Loucy (cell line): ENCODE data around the gene CAPN3.

ENCODE experiments used
- H2AFZ ChIP-seq: fragments of 200-600 bp; sonication (generic); 2 replicates; pipeline ENCODE4 v1.6.0; 2016; ENCODE audit warnings: antibody characterized with exemption, mild to moderate bottlenecking, low read length, moderate library complexity
- H3F3A ChIP-seq: fragments of 200-600 bp; 2 replicates; pipeline ENCODE4 v1.6.0; 2016; ENCODE audit warnings: antibody characterized with exemption, low read depth, mild to moderate bottlenecking
- H3K27me3 ChIP-seq: fragments of 200-600 bp; sonication (generic); 2 replicates; pipeline ENCODE4 v1.6.1; 2014; ENCODE audit warnings: low read length, mild to moderate bottlenecking; ENCODE audit not compliant: insufficient read depth, poor library complexity, severe bottlenecking
- H3K36me3 ChIP-seq: fragments of 200-600 bp; sonication (generic); 2 replicates; pipeline ENCODE4 v1.6.1; 2016; ENCODE audit warnings: low read length; ENCODE audit not compliant: insufficient read depth
- H3K4me1 ChIP-seq: fragments of 200-600 bp; sonication (generic); 2 replicates; pipeline ENCODE4 v1.5.1; 2014; ENCODE audit warnings: low read length, mild to moderate bottlenecking; ENCODE audit not compliant: insufficient read depth, poor library complexity, severe bottlenecking
- H3K4me2 ChIP-seq: fragments of 200-600 bp; sonication (generic); 2 replicates; pipeline ENCODE4 v1.6.0; 2014; ENCODE audit warnings: antibody characterized with exemption, low read length, low read depth, mild to moderate bottlenecking; ENCODE audit not compliant: poor library complexity, severe bottlenecking
- H3K4me3 ChIP-seq: fragments of 200-600 bp; sonication (generic); 2 replicates; pipeline ENCODE4 v1.5.1; 2014; ENCODE audit warnings: low read length, mild to moderate bottlenecking, mixed read lengths; ENCODE audit not compliant: poor library complexity, severe bottlenecking
- H3K79me2 ChIP-seq: fragments of 200-600 bp; sonication (generic); 2 replicates; pipeline ENCODE4 v1.6.1; 2014; ENCODE audit warnings: low read length; ENCODE audit not compliant: insufficient read depth
- H3K9ac ChIP-seq: fragments of 200-600 bp; sonication (generic); 2 replicates; pipeline ENCODE4 v1.6.0; 2014; ENCODE audit warnings: mild to moderate bottlenecking, low read depth, low read length, moderate library complexity; ENCODE audit not compliant: poor library complexity, severe bottlenecking
- H3K9me2 ChIP-seq: fragments of 200-600 bp; sonication (generic); replicated peaks from 2 replicates; pipeline ENCODE4 v1.6.1; 2016; ENCODE audit warnings: low read depth, low read length, mixed read lengths
- H3K9me3 ChIP-seq: fragments of 200-600 bp; sonication (generic); 2 replicates; pipeline ENCODE4 v1.6.1; 2014; ENCODE audit warnings: mild to moderate bottlenecking, antibody characterized with exemption, low read length, low read depth; ENCODE audit not compliant: insufficient read depth
- H4K20me1 ChIP-seq: fragments of 200-600 bp; sonication (generic); 2 replicates; pipeline ENCODE4 v1.6.0; 2014; ENCODE audit warnings: antibody characterized with exemption, low read length, mild to moderate bottlenecking; ENCODE audit not compliant: insufficient read depth, poor library complexity, severe bottlenecking
- EZH2phosphoT487 ChIP-seq: fragments of 200-600 bp; IDR thresholded peaks from 2 replicates; pipeline ENCODE4 v1.6.1; 2018; ENCODE audit warnings: antibody characterized with exemption, mild to moderate bottlenecking, moderate library complexity, borderline replicate concordance
- TF ChIP-seq, protein P1 (sequence below): fragments of 200-600 bp; sonication (generic); conservative IDR thresholded peaks from 2 replicates; pipeline ENCODE4 v1.5.1; 2014; ENCODE audit warnings: mild to moderate bottlenecking, antibody characterized with exemption, low read length

The CAPN3 gene

DNA sequence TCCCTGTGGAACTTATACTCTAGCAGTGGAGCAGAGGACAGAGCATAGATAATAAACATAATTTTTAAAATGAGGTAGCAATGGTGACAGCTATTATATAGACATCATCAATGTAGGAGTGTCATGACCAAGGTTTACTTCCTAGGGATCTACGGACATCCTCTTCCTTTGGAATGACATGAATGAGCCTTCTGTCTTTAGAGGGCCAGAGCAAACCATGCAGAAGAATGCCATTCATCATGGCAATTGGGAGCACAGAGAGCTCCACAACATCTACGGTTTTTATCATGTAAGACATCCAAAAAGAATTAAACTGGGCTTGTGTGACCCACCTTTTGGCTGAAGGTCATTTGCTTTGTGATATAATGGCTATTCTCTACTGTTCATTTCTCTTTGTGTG, 30.1 kb upstream of the CAPN3 start:
- TF ChIP-seq, protein P1, sequence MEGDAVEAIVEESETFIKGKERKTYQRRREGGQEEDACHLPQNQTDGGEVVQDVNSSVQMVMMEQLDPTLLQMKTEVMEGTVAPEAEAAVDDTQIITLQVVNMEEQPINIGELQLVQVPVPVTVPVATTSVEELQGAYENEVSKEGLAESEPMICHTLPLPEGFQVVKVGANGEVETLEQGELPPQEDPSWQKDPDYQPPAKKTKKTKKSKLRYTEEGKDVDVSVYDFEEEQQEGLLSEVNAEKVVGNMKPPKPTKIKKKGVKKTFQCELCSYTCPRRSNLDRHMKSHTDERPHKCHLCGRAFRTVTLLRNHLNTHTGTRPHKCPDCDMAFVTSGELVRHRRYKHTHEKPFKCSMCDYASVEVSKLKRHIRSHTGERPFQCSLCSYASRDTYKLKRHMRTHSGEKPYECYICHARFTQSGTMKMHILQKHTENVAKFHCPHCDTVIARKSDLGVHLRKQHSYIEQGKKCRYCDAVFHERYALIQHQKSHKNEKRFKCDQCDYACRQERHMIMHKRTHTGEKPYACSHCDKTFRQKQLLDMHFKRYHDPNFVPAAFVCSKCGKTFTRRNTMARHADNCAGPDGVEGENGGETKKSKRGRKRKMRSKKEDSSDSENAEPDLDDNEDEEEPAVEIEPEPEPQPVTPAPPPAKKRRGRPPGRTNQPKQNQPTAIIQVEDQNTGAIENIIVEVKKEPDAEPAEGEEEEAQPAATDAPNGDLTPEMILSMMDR, result no peak
- TF ChIP-seq EZH2phosphoT487, result no peak
- H3F3A ChIP-seq, result no peaks in the 10 kb centered on the region
- H3K4me1 ChIP-seq, result no peaks in the 10 kb centered on the region
- no peak overlapping the region for H3K4me2 ChIP-seq
- H3K4me3 ChIP-seq, result no peak overlapping the region
- H3K9me2 ChIP-seq, result no peaks in the 10 kb centered on the region
- no peaks in the 10 kb centered on the region for H3K36me3 ChIP-seq
- no peaks in the 10 kb centered on the region for H3K9me3 ChIP-seq
- H3K9ac ChIP-seq, result no peak overlapping the region
- H3K79me2 ChIP-seq, result no peaks in the 10 kb centered on the region
- H3K27me3 ChIP-seq, result no peaks in the 10 kb centered on the region
- no peak overlapping the region for H2AFZ ChIP-seq
- no peaks in the 10 kb centered on the region for H4K20me1 ChIP-seq

DNA sequence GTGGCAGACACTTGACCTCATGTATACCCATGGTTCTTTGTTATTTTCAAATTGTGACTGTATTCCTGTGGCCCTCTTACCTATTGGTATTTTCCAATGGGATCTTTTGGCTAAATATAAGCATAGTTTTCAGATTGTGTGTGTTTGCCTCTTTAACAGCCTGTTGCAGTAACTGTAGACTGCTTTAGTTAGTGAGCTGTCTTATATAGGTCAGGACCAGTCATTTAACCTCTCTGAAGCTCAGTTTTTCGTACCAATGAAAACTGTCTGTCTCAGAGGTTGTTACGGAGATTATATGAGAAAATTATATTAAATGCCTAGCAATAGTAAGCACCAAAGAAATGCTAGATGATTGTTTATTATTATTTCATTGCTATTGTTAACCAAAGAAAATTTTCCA, 29.3 kb upstream of the CAPN3 start:
- Histone ChIP-seq H3K9me2 (no peaks in the 10 kb centered on the region), H2AFZ (no peak overlapping the region), H3K4me1 (no peaks in the 10 kb centered on the region), H3K9ac (no peak overlapping the region), H3K4me3 (no peak overlapping the region), H4K20me1 (no peaks in the 10 kb centered on the region), H3K4me2 (no peak overlapping the region), H3K27me3 (no peaks in the 10 kb centered on the region), H3F3A (no peaks in the 10 kb centered on the region), H3K36me3 (no peaks in the 10 kb centered on the region), H3K9me3 (no peaks in the 10 kb centered on the region), H3K79me2 (no peaks in the 10 kb centered on the region)
- TF ChIP-seq EZH2phosphoT487, result no peak
- TF ChIP-seq, protein P1, result no peak

DNA sequence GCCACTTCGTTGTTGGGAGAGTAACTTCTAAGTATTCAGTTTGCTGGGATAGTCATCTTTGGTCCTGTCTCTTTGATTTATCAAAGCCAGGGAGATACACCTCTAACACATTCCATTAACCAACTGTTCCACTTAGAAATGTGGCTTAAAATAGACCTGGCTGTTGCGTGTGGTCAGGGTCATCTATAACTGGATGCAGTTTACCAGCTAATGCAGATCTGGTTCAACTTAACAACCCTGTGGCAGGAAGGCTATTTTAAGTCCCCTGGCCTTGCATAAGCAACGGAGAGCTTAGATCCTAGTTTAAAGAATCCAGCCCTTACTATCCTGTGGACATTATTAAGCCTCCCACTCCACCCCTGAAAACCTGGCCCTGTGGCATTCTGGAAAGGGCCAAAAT, 28.1 kb upstream of the CAPN3 start:
- H3K9me3 ChIP-seq, result no peaks in the 10 kb centered on the region
- H3K4me3 ChIP-seq, result no peak overlapping the region
- H4K20me1 ChIP-seq, result no peaks in the 10 kb centered on the region
- H3K9ac ChIP-seq, result no peak overlapping the region
- no peak overlapping the region for H3K4me2 ChIP-seq
- H3K79me2 ChIP-seq, result no peaks in the 10 kb centered on the region
- H3K9me2 ChIP-seq, result no peaks in the 10 kb centered on the region
- no peaks in the 10 kb centered on the region for H3K4me1 ChIP-seq
- no peaks in the 10 kb centered on the region for H3K27me3 ChIP-seq
- TF ChIP-seq, protein P1, result no peak
- no peak for TF ChIP-seq EZH2phosphoT487
- H3K36me3 ChIP-seq, result no peaks in the 10 kb centered on the region
- H2AFZ ChIP-seq, result no peak overlapping the region
- no peaks in the 10 kb centered on the region for H3F3A ChIP-seq
